Endothelial cell of umbilical vein (primary cell): ENCODE data around the gene RAB11FIP3.

Source experiments
- EZH2 ChIP-seq: IDR thresholded peaks from 2 replicates; pipeline ENCODE4 v1.6.1; 2012; ENCODE audit warnings: borderline replicate concordance, low read depth, mild to moderate bottlenecking, moderate library complexity, low read length, inconsistent platforms; ENCODE audit not compliant: severe bottlenecking
- FOS ChIP-seq: IDR thresholded peaks from 2 replicates; pipeline ENCODE4 v1.6.1; 2011; ENCODE audit warnings: mild to moderate bottlenecking, low read length, moderate library complexity, borderline replicate concordance; ENCODE audit not compliant: insufficient read depth
- GATA2 ChIP-seq: IDR thresholded peaks from 2 replicates; pipeline ENCODE4 v1.7.0; 2011; ENCODE audit warnings: low read depth, mild to moderate bottlenecking, moderate library complexity, mixed read lengths, low read length; ENCODE audit not compliant: insufficient read length, insufficient read depth
- JUN ChIP-seq: IDR thresholded peaks from 2 replicates; pipeline ENCODE4 v1.6.1; 2011; ENCODE audit warnings: borderline replicate concordance, low read depth; ENCODE audit not compliant: insufficient read length, insufficient read depth
- MYC ChIP-seq: IDR thresholded peaks from one replicate; pipeline ENCODE4 v1.6.1; 2011; ENCODE audit warnings: mild to moderate bottlenecking, low read depth, low read length
- POLR2A ChIP-seq: IDR thresholded peaks from 2 replicates; pipeline ENCODE4 v1.6.1; 2012; ENCODE audit warnings: low read depth, mild to moderate bottlenecking, control low read depth, low read length
- POLR2AphosphoS5 ChIP-seq: IDR thresholded peaks from 2 replicates; pipeline ENCODE4 v1.6.1; 2012; ENCODE audit warnings: low read depth, mild to moderate bottlenecking, control low read depth, low read length, moderate library complexity; ENCODE audit not compliant: insufficient read depth
- TF ChIP-seq, protein P1 (sequence below), 2 donors: IDR thresholded peaks; 1 replicate in 1 of 2; 2 replicates in 1 of 2; pipeline ENCODE4 v1.5.1; 2011; ENCODE audit warnings: low read length in 2 of 2, mild to moderate bottlenecking in 2 of 2, moderate library complexity in 2 of 2, control low read depth in 1 of 2, inconsistent platforms in 1 of 2, low read depth in 1 of 2; ENCODE audit not compliant: insufficient read depth in 1 of 2; ENCODE audit errors: extremely low read depth in 1 of 2
- TF ChIP-seq, protein P2 (sequence below): IDR thresholded peaks from 2 replicates; pipeline ENCODE4 v1.6.1; 2011; ENCODE audit not compliant: insufficient read depth, insufficient read length

DNA sequence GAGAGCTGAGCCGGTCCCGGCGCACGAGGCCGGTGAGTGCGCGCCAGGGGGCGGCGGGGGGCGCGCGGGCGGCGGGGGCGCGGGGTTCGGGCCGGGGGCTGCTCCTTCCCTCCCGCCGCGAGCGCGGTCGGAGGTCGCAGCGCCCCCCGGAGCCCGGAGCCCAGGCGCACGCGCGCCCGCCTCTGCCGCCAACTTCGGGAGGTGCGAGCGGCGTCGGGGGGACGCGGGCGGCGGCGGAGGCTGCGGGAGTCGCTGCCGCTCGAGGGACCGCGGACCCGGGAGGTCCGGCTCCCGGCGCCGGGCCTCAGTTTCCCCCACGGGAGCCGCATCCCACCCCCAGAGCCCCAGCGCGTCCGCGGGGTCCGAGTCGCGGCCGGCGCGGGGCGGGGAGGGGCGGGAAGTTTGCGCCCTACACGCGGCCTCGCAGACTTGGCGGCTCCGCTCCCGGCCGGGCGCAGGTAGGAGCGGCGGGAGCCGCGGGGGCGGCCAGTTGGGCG is 134.8 kb downstream of the RAB11FIP3 start, which contains the start of gene PRR35:
- TF ChIP-seq POLR2A, result no peak
- TF ChIP-seq, protein P1, sequence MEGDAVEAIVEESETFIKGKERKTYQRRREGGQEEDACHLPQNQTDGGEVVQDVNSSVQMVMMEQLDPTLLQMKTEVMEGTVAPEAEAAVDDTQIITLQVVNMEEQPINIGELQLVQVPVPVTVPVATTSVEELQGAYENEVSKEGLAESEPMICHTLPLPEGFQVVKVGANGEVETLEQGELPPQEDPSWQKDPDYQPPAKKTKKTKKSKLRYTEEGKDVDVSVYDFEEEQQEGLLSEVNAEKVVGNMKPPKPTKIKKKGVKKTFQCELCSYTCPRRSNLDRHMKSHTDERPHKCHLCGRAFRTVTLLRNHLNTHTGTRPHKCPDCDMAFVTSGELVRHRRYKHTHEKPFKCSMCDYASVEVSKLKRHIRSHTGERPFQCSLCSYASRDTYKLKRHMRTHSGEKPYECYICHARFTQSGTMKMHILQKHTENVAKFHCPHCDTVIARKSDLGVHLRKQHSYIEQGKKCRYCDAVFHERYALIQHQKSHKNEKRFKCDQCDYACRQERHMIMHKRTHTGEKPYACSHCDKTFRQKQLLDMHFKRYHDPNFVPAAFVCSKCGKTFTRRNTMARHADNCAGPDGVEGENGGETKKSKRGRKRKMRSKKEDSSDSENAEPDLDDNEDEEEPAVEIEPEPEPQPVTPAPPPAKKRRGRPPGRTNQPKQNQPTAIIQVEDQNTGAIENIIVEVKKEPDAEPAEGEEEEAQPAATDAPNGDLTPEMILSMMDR (IDR thresholded peaks at IDR 0.05; ENCODE audit: extremely low read depth in 1 of 2, insufficient read depth in 1 of 2, low read depth in 1 of 2, low read length in 2 of 2), result no peak
- no peak for TF ChIP-seq POLR2AphosphoS5
- peak; percentile 90 for TF ChIP-seq EZH2
- no peak for TF ChIP-seq FOS
- no peak for TF ChIP-seq JUN
- TF ChIP-seq MYC, result no peak
- TF ChIP-seq, protein P2, sequence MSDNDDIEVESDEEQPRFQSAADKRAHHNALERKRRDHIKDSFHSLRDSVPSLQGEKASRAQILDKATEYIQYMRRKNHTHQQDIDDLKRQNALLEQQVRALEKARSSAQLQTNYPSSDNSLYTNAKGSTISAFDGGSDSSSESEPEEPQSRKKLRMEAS, result no peak
- no peak for TF ChIP-seq GATA2
